ENCODE measurements around the gene LCE2A.

Gene LCE2A

DNA sequence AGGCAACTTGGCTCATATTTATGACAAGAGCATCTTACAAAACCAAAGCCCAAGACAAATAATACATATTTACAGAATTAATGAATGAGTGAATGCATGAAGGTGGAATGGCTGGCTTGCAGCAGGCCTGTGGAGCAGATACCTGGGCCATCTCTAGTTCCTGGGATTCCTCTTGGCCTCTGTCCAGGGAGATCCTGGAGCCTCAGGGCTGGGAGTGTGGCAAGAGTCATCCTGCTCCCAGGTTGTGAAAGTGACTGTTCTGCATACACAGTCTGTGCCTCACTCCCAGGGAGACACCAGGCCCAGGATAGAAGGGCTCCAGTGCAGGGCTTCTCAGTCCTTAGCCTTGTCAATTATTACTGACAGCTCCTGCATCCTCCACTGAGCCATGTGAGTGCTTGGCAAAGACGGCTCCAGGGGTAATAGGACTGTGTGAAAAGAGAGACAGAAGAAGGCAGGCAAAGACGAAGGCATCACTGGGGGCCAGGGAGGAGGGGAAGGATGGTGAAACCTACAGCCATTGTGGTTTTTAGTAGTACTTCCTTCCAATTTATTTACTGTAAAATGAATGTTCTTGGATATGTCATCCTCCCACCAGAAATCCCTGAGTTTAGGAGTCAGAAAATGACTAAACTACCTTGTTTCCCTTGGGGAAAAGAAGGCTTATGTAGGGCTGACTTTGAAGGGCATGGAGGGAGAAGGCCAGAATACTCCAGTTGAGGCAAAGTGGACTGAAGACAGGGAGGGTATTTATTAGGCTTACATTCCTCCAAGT lies 45.4 kb downstream of the LCE2A start:
- no peak for DNase-seq

DNA sequence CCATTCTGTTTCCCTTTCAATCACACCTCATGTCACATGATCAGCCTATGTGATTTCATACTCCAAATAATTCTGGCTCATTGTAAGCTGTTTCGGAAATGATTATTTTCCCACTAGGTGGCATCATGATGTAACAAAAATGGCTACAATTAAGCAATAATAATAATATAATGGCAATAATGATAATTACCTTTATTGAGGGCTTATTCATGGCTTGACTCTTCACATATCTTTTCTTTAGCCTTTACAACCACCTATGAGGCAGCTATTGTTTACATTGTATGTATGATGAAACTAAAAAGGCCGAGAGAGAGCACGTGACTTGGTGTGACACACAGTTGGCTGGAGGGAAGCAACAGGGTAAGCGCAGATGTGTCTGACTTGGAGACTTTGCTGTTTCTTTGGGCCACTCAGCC lies 47.2 kb downstream of the LCE2A start:
- no peak for DNase-seq

DNA sequence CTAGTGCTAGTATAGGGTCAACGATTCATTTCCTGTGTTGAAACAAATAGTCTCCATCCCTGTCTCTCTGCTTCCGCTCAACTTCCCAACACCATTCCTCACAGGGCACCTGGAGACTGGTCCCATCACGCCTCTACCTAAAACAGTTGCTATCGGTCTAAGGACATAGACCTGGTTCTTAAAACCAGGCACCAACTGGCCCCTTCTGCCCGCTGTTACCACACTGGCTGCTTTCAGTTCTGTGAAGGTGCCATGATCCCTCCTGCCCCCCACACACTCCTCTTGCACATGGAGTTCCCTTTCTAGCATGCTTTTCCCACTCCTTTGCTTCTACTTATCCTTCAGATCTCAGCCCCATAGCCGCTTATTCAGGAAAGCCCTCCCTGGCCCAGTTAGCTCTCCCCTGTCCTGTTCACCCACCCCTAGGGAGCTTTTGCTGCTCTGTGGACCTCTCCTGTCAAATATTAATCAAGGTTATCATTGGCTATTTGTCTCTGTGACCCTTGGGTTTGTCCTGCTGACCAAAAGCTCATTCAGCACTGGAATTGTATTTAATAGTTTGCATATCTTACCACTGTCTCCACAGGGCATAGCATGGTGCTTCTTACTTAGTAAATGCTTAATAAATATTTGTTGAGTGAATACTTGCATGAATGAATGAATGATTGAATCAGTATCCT lies 47.8 kb downstream of the LCE2A start:
- no peak for DNase-seq

DNA sequence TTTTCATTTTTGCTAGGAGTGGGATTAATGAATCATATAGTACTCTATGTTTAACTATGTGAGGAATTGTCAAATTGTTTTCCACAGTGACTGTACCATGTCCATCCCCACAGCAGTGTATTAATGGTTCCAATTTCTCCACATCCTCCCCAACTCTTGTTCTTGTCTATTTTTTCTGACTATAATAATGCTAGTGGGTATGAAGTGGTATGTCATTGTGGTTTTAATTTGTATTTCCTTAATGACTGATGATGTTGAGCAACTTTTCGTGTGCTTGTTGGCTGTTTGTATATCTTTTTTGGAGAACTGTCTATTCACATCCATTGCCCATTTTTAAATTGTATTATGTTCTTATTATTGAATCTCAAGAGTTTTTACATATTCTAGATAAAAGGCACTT lies 49.7 kb downstream of the LCE2A start:
- DNase-seq = no peak
